Upper lobe of left lung (tissue), 4 donors: ENCODE measurements around the gene CPM.

Source experiments
- POLR2A ChIP-seq, 4 donors: fragments of 450-650 bp; IDR thresholded peaks; one replicate each; pipeline ENCODE4 v1.5.1; 2016 to 2017; ENCODE audit warnings: antibody characterized with exemption in 4 of 4, mild to moderate bottlenecking in 2 of 4
- POLR2AphosphoS5 ChIP-seq, 2 donors: sonication (generic); formaldehyde crosslinking; IDR thresholded peaks; one replicate each; pipeline ENCODE4 v1.5.1; 2017; ENCODE audit warnings: antibody characterized with exemption in 2 of 2
- TF ChIP-seq, protein P1 (sequence below), 6 experiments: fragments of 450-650 bp in 4 of 6; fragments of 200-600 bp in 2 of 6; sonication (generic) in 2 of 6; IDR thresholded peaks; one replicate each; pipeline ENCODE4 v1.5.1; 2016 to 2019; ENCODE audit warnings: antibody characterized with exemption in 6 of 6

DNA sequence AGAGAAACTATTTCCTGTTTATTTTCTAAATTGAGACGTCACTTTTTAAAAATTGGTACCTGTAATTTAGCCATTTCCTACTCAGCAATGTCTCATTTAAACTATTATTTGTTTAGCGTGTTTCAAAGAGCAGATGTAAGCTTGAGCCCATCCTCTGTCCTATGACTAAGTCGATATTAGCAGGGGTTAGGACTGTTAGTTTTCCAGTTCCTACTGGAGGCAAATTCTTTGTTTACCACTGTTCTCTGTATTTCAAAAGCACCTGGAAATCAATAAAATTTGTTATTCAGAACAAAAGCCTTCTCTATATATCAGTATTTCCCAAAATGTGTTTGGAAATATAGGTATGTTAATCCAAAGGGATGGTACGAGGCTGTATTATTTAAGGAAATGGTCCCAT, 82.6 kb downstream of the CPM start:
- no peak for TF ChIP-seq POLR2A (IDR thresholded peaks at IDR 0.05)
- TF ChIP-seq, protein P1, sequence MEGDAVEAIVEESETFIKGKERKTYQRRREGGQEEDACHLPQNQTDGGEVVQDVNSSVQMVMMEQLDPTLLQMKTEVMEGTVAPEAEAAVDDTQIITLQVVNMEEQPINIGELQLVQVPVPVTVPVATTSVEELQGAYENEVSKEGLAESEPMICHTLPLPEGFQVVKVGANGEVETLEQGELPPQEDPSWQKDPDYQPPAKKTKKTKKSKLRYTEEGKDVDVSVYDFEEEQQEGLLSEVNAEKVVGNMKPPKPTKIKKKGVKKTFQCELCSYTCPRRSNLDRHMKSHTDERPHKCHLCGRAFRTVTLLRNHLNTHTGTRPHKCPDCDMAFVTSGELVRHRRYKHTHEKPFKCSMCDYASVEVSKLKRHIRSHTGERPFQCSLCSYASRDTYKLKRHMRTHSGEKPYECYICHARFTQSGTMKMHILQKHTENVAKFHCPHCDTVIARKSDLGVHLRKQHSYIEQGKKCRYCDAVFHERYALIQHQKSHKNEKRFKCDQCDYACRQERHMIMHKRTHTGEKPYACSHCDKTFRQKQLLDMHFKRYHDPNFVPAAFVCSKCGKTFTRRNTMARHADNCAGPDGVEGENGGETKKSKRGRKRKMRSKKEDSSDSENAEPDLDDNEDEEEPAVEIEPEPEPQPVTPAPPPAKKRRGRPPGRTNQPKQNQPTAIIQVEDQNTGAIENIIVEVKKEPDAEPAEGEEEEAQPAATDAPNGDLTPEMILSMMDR (IDR thresholded peaks at IDR 0.05), result no peak
- no peak for TF ChIP-seq POLR2AphosphoS5 (IDR thresholded peaks at IDR 0.05)
